ENCODE data around the gene ANKRD40.
"Not testable (repeated sequence)": the region's sequence is repeated elsewhere in the genome, so short reads cannot be mapped to it uniquely, and the experiment has no call there.

ANKRD40 gene, protein sequence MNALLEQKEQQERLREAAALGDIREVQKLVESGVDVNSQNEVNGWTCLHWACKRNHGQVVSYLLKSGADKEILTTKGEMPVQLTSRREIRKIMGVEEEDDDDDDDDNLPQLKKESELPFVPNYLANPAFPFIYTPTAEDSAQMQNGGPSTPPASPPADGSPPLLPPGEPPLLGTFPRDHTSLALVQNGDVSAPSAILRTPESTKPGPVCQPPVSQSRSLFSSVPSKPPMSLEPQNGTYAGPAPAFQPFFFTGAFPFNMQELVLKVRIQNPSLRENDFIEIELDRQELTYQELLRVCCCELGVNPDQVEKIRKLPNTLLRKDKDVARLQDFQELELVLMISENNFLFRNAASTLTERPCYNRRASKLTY
- total RNA-seq = 62.8 to 63.5 reads per million in 2 donors

DNA sequence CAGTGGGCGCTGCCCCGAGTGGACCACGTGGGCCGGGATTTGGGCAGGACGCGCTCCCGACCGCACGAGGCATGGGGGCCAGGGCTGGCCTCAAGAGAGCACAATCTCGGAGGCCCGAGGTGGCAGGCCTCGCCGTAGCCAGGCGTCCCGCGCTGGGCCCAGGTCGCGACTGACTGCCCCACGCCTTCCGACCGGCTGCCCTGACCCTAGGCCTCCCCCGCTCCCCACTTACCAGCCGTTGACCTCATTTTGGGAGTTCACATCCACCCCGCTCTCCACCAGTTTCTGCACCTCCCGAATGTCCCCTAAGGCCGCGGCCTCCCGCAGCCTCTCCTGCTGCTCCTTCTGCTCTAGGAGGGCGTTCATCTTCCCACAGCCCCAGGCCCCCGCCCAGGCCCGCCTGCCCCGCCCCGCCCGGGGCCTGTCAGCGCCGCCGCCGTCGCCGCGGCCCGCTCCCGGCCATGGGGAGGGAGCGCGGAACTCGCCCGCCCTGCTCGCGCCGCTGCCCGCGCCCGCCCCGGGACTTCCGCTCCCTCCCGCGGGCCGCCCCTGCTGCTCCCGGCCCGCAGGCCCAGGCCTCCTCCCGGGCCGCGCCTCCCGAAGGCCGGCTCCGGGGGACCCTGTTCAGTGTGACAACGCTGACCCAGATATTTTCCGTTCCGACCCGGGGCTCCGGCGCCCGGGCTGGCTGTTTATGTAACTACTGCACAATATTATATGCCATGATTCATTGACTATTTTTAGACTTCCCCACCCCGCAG is at the start of gene ANKRD40:
TSS of gene ANKRD40 (minus strand) at position 626 of the 761 bp plus-strand sequence. CDS start at position 366, 260 bp downstream.
- DNase-seq = peak; percentile 73

DNA sequence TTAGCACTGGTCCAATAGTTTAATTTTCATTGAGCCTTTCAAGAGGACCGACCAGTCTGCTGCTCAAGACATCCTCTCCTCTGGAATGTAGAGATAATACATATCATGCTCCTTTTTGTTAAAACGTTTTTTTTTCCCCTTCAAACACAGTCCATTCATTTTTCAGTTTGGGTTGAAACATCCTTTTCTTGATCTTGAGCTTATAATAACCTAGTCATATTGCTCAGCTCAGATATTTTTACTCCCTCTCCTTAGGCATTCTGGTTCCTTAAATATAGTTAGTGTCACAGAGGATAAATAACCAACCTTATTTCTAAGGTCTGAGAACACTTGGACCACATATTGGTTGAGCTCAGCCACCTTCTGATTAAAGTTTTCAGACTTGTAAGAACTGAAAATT is 46.8 kb upstream of the ANKRD40 start:
- DNase-seq = no peak

DNA sequence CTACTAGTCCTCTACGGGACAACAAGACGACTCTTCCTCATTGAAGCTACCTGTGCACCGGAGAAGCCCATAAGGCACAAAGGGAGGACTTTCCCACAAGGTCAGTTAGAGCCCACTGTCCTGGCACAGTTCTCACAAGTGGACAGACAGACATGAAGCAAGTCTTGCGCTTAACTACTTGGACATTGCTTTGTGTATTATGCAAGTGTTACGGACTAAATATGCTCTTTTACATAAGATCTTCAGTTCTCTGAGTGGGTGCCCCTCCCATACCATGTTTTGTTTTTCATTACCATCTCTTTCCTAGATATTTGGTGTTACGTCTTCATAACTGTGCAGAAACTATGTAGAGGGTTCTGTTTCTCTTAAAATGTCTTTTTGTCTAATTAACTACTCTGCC is 41.5 kb upstream of the ANKRD40 start:
- DNase-seq = no peak

DNA sequence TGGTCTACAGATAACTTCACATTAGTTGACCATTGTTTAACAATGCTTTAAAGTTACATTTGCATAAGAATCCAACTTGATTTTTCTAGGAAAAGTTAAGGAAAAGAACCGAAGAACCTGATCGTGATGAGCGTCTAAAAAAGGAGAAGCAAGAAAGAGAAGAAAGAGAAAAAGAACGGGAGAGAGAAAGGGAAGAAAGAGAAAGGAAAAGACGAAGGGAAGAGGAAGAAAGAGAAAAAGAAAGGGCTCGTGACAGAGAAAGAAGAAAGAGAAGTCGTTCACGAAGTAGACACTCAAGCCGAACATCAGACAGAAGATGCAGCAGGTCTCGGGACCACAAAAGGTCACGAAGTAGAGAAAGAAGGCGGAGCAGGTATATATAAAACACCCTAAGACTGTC is 37.9 kb upstream of the ANKRD40 start:
- no peak for DNase-seq

DNA sequence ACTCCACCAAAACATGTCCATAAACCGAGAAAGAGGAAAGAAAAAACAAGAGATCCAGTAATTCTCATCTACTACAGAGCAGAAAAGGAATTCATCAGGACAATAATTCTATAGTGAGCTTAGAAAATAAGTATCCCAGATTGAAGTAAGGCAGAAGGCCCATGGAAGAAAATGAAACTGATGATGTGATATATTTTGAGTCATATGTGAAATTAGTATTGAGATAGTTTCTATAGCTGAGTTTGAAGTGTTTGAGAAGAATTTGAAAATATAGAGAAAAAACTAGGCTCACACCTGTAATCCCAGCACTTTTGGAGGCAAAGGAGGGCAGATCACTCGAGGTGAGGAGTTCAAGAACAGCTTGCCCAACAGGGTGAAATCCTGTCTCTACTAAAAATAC is 31.4 kb upstream of the ANKRD40 start:
- no peak for DNase-seq

DNA sequence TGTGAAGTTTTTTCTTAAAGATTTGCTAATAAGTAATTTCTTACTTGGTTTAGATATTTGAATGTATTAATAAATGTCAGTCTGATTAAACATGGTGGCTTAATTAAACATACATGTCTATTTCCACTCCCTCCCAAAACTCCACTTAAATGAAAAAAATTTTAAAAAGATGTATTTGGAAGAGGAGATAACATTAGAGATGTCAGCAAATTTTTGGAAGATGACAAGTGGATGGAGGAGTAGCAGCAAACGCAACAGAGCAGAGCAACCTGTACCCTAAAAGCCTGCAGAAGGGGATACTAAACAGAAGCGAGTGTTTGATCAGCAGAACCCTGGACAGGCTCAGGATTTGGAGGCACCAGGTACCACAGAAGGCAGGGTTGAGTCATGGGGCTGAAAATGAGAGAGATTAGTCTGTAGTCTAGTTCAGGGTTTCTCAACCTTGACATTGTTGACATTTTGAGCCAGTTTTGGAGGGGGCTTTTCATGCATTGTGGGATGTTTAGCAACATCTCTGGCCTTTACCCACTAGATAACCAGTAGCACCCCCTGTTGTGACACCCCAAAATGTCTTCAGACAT is 29.5 kb upstream of the ANKRD40 start:
- DNase-seq = no peak

GRCh38 chr17:50735287-50735686 is 27.6 kb upstream of the ANKRD40 start:
- DNase-seq = no peak

DNA sequence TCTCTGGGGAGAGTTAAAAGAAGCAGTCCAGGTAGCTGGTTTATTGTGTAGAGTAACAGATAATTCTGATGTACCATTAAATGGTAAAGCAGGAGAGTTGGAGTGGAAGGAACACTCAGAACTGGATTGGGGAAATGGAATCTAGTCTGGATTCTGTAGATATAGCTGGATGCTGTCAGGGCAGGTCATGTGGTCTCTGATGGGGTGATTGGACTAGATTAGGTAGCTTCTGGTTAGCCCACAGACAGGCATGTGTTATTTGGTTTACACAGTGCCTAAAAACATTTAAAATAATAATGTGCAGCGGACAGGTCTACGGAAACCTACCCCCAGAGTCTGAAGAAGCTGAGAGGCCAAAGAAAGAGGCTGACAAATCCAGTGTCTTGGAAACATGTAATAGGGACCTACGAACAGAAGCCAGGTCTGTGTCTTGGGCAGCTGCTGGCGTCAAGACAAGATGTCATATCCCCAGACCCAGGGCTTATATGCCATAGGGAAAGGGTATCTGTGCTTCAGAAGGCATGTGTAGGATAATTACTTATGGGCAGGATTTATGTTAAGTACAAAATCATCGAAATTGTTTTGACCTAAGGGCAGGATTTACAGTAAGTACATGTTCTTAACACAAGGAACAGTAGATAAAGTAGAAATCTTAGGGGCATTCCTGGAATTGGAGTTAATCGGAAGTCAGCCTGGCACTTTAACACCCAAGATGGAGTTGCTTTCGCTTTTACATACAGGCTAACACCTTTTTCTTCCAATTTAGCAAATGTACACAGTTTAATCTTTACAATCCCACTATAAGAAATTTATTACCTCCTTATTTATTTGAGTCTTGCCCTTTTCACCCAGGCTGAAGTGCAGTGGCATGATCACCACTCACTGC is 24.1 kb upstream of the ANKRD40 start:
- DNase-seq = no peak

- no peak for DNase-seq
Observed at GRCh38 chr17:50728881-50729765, 21.4 kb upstream of the ANKRD40 start.

GRCh38 chr17:50728112-50728429 is 20.4 kb upstream of the ANKRD40 start:
- no peak for DNase-seq

GRCh38 chr17:50725769-50726655 is 18.3 kb upstream of the ANKRD40 start:
- DNase-seq = no peak

GRCh38 chr17:50724622-50725021 is 16.9 kb upstream of the ANKRD40 start:
- DNase-seq = not testable (repeated sequence)

GRCh38 chr17:50722746-50723145 is 15.0 kb upstream of the ANKRD40 start:
- DNase-seq = no peak

DNA sequence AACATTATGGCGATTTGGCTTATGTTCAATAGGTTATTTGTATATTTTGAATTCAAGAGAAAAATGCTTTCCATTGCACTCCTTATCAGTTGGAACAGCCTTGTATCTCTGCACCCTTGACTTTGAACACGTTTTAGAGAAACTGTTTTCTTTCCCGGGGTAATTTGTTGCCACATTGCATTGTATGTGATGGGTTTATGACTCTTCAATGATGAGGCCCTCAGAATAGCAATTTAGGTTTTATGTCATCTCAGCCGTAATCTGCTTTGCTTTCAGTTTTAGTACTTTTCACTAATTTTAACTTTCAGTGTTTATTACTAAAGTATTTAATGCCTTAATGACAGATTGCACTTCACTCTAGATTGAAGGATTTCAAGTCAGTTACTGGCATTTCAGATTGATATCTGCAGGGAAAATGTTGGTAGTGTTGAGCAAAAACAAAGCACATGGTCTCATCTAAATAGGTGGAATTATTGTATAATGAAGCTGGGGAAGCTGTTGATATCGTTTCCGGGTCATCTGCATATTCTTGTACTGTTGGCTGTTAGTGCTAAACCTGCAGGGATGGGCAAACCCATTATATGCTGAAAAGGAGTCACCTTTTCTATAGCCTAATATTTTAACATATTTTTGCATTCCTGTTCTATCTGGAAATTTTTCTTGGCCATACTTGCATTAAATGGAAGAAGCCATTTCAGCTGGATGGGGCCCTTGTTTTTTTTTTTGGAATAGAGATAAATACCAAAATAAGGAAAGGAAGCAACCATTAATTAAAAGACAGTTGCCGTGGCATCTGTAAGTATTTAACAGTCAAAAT is 13.7 kb upstream of the ANKRD40 start:
- no peak for DNase-seq

- DNase-seq = no peak
Observed at GRCh38 chr17:50719924-50720794, 12.4 kb upstream of the ANKRD40 start.

DNA sequence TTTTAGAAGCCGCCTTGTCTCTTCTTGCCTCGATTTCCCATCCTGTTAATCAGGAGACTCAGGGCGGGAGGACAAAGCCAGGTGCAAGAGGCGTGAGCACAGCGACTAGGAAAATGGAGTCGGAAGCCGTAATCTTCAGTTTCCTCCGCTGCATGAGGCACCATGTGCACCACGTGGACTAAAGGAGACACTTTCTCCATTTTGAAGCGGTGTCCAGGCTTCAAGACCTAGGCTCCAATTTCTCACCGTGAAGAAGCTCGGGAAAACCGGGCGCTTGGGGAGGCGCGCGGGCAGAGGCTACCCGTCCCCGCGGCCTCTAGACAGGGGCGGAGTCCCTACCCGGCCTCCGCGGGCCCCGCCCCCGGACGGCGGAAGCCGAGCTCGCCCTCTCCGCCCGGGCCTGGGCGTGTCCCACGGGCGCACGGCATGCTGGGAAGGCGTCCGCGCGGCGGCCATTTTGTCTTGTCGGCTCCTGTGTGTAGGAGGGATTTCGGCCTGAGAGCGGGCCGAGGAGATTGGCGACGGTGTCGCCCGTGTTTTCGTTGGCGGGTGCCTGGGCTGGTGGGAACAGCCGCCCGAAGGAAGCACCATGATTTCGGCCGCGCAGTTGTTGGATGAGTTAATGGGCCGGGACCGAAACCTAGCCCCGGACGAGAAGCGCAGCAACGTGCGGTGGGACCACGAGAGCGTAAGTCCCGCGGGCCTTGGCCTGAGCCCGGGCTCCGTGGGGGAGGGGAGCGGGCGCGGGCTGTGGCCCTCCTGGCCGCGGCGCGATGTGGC is 11.6 kb upstream of the ANKRD40 start, which contains the start of gene LUC7L3:
TSS of gene LUC7L3 (plus strand) at position 460 of the 780 bp plus-strand sequence. CDS start at position 590, 130 bp downstream.
- DNase-seq = peak; percentile 89

GRCh38 chr17:50715471-50715870 is 7.8 kb upstream of the ANKRD40 start:
- no peak for DNase-seq

DNA sequence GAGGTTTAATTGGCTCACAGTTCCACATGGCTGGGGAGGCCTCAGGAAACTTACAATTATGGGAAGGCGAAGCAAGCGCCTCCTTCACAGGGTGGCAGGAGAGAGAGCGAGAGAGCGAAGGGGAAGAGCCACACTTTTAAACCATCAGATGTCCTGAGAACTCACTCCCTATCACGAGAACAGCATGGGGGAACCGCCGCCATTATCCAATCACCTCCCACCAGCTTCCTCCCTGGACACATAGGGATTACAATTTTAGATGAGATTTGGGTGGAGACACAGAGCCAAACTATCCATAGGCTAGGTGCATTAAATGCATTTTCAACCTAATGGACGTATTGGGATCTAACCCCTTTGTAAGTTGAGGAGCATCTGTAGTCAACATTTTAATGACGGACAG is 4.9 kb upstream of the ANKRD40 start:
- DNase-seq = no peak
